Measurements from ENCODE around the gene SREBF2.
"Not testable (repeated sequence)": the region's sequence is repeated elsewhere in the genome, so short reads cannot be mapped to it uniquely, and the experiment has no call there.

SREBF2 gene

DNA sequence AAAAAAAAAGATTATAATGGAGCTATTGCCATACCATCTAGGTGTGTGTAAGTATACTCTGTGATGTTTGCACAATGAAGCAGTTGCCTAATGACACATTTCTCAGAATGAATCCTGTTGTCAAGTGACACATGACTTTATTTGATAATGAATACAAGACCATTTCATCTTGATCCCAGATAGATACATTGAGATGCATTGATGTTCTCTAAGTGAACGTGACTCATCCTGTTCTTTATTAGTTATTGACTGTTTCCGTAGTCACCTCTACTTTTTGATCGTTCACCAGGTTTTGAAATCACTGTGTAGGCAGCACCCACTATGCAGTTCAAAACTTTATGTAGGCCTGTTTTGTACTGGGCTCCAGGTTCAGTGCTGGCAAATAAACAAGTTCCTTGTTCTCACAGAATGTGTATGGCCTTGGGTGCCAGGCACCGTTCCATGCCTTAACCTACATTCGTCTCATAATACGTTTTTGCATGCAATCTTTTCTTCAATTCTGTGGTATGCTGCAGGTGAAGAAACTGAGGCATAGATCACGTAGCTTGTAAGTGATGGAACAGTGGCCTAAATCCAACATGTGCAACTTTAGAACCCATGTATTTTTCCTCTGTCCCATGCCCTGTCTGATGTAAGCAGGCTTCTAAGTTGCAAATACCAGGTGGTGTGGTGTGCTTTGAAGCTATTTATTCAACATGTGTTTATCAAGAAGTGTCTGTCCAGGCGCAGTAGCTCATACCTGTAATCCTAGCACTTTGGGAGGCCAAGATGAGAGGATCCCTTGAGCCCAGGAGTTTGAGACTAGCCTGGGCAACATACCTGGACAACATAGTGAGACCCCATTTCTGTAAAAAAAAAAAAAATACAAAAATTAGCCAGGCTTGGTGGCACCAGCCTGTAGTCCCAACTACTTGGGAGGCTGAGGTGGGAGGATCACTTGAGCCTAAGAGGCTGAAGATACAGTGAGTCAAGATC is 10.4 kb downstream of the SREBF2 start:
- DNase-seq (ENCODE audit: low spot score), result peak; percentile 56

DNA sequence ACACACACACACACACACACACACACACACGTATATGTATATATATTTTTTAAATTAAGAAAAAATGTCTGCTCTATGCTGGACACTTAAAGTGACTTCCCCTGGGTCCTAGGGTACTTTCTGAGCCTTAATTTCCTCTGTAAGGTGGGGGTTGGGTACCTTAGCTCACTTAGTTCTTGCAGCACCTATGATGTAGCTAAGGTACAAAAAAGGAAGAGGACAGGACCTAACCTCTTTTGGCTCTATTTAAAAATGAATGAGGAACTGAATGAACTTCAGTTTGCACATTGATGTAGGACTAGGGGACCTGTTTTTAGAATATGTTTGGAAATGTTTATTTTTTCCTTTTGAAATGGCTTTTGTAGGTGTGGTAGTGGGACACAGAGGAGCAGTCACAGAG is 11.1 kb downstream of the SREBF2 start:
- DNase-seq (ENCODE audit: low spot score), result no peak

DNA sequence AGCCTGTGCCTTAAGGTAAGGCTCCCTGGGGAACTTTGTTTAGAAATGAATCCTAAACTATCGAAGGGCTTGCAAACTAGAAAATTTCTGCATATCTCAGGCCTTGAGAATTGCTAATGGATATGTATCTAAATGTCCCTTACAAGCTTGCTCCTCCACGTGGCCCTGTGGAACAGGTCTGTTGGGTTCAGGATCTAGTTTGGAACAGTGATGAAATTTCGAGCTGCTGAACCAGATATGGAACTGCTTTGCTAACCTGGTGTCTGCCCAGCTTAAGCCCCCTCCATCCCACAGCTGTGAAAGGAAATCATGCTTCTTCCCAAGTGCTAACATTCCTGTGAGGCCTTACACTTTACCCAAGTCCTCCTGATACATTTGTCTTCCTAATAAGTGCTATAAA is 11.6 kb downstream of the SREBF2 start:
- DNase-seq (ENCODE audit: low spot score), result no peak

DNA sequence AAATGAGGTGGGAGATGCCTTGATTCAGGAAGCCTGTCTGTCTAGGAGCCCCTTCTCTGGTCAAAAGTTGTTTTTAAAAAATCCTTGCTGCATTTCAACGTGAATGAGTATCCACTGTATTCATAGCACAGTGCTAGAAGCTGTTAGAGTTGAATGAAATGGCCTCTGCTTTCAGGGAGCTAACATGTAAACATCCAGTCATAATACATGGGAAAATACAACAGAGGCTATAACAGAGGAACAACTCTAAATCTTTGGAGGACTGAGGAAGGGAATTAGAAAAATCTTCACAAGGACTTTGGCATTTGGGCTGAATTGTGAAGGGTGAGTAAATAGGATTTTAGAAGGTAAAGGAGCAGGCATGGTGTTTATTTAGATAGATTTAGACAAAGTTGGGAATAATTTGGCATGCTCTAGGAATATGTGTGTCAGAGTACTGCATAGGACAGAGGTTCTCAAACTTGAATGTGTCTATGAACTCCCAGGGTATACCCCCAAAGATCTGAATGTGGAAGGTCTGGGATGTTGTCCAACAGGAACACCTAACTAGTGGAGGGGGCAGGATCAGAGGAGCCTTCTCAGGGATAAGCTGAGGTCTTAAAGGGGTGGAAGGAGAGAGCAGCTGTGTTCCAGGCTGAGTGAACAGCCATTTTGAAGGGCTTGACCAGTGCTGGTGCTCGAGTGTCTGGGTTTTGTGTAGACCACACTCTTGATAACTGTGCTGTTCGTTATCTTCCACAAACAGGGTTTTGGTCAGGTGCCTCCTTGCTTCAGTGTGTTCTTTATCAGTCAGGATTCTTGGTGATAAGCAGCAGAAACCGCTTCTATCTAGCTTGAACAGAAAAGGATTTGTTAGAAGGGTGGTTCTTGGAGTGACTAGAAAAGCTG is 12.7 kb downstream of the SREBF2 start:
- no peak for DNase-seq (ENCODE audit: low spot score)

DNA sequence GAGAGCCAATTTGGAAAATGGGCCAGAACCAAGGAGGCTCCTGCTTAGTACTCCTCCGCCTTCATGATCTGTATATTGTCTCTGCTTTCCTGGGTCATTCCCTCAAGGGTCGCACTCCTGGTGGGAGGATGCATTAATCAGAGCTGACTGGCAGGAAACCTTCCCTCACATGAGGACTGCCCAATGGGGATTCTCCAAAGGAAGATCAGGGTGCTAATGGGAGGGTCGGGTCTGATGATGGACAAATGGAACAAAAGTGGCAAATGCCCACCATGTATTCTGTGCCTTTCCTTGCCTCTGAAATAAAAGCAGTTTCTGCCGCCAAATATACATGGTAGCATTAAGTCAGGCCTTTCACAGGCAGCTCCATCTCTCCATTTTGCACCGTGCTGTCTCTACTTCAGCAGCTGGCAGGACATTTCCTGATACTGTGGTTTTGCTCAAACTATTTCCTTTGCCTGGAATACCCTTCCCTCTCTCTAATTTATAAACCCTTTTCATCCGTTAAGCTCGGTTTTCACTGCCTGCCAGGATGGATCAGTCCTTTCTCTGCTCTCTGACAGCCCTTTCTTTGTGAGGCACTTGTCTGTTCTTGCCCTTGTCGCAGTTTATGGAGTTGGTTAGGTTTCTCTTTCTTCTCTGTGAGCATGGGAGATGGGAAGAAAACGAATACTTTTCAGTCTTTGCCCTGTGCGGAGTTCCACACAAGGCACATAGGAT is 13.5 kb downstream of the SREBF2 start:
- DNase-seq (ENCODE audit: low spot score), result no peak

DNA sequence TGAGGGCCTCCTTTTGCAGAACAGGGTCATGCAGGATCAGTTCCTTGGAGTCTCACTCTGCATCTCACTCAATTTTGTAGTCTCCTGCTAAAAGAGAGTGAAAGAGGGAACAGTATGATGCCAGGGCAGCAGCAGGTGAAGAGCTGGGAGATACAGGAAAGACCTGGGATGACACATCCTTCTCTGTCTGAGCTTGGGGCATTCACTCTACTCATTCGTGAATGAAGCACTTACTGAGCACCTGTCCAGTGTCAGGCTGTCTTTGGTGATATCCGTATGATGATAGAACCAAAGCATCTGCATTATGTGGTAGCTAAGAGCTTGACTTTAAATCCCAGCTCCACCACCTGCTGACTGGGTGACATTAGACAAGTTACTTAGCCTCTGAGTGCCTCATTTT is 14.4 kb downstream of the SREBF2 start:
- no peak for DNase-seq (ENCODE audit: low spot score)

DNA sequence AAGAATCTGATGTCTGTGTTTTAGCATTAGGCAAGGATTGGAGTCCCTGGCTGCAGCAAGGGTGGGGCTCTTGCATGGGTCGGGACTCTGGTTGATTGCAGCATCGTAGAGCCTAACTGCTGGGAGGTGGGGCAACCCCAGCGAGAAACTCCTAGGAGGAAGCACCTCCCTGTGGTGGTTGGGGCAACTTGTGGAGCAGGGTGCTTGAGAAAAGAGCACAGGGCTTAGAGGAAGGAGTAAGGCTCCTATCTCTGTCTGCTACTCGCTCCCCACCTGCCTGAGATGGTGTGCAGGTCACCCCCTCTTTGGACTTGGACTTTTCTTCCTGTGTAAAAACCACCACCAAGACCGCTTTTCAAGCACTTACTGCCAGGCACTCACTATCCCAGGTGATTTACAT is 15.6 kb downstream of the SREBF2 start:
- DNase-seq (ENCODE audit: low spot score), result no peak

DNA sequence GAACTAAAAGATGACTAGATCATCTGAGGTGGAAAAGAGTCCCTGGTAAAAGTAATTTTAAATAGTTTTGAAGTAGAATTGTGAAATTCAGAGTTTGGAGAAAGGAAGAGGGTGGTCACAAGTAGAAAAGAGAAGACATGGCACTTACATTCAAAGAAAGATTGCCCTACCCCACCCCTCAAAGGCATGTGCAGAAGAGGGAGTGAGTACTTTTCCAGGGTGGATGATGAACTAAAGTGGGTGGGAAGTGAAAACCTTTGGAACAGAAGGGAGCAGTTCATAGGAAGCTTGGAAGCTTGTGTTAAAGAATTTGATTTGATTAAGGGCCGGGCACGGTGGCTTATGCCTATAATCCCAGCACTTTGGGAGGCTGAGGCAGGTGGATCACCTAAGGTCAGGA is 23.6 kb downstream of the SREBF2 start:
- no peak for DNase-seq (ENCODE audit: low spot score)

DNA sequence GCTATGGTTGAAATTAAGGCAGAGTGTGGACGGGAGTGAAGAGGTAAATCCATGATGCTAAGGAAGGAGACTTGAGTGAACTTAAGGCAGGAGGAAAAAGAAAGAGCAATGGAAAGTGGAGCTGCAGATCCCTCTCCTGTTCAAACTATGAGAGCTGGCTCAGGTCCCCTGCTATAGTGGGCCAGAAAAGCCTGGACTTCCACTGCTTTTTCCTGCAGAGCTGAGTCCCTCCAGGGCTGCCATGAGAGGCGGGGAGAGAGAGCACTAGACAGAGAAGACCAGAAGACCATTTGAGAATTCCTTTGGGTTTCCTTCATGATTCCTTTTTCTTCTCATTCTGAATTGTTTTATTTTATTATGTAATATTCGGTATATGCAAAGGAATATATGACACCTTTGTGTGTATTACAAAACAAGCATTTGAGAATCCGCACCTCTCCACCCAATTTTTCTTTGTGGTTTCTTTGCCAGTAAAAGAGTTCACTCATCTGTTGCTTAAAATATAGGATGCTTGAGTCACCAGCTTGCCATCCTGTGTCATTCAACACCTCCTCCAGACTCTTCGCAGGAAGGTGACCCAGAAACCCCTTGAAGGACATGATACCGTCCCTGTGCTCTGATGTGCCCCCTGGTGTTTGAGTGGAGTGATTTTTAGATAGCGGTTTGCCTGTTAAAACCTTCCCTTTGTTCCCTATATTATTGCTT is 24.4 kb downstream of the SREBF2 start:
- DNase-seq (ENCODE audit: low spot score), result peak; percentile 86

DNA sequence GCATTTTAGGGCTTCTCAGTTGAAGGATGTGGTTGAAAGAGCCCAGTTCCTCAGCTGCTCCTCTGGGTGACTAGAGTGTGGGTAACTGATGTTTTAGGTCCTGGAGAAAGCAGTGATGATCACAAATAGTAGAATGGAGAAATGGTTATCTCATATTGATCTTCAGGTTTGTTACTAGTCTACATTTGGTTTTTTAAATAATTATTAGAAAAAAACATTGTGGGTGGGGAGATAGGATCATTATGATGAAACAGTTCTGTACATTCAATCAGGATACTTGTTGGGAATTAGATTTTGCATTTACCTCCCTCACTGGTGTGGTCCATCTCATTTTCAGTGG is 24.9 kb downstream of the SREBF2 start:
- no peak for DNase-seq (ENCODE audit: low spot score)

DNA sequence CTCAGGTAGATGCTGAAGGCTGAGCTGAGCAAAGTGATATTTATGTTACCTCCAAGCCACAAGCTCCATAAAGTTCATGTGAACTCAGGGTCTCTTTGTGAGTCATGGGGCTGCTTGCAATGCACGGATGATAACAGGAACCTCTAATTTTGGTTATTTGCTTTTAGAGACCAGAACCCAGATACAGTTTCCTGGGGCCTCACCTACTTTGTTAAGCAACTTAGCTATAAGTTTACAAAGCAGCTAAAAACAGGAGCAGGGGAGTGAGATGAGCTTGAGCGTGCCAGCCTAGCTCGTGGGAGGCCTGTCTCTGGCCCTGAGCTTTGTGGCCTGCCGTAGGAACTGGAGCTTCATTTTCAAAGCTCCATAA is 29.2 kb downstream of the SREBF2 start:
- peak; percentile 83 for DNase-seq (ENCODE audit: low spot score)

DNA sequence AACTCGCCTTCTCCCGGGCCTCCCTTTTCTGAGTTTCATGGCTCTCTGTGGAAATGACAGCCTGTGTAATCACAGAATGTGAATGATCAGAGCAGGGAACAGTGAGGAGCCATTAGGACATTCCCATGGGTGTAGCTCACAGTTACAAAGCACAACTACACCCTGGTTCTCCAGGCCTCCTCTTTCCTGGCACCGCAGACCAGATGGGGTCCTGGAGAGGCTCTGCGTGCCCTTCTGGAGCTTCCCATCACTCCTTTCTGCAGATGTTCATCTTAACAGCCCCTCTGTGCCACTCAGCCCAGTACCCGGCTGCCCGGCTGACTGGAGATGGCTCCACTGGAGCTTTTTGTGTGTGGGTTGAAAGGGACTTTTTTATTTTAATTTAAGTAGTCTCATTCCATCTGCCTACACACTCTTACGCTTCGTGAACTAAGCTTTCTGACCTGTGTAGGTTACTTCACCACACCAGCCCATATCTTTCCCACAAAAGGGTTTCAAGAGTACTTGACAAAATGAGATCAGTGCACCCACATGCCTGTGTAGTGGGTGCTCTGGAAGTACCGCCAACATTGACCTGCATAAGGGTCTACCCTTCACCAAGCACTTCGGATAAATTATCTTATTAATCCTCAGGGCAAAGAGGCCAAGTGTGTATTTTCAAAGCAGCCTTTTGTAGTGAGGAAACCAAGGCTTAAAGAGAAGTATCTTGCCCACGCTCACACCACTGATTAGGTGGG is 29.8 kb downstream of the SREBF2 start:
- peak; percentile 6 for DNase-seq (ENCODE audit: low spot score)

DNA sequence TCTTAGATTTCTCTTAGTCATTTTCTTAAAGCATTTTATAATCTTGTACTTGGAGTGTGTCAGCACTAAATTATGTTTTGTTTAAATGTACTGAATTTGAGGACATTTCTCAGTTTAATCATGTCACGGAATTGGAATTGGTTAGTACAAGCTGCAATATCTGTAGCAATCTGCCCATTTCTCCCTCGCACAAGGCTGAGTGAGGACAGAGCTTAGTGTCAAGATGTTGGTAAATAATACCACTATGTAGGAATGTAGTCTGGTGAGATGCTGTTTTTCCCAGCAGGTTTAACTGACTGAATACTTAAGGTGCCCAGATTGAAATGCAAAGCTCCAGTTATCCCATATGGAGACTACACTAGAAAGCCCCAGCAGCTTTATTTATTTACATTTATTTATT is 30.6 kb downstream of the SREBF2 start:
- DNase-seq (ENCODE audit: low spot score), result no peak

DNA sequence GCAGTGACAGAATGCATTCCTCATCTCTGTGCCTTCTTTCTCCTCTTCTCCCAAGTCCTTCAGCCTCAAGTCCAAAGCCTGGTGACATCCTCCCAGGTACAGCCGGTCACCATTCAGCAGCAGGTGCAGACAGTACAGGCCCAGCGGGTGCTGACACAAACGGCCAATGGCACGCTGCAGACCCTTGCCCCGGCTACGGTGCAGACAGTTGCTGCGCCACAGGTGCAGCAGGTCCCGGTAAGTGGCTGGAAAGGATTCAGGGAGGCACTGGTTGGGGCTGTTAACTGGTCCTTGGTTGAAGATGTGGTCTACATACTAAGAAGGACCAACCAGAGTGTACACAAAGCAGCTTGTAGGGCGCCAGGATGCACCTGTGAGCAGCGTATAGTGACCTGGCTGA is 35.7 kb downstream of the SREBF2 start:
- DNase-seq (ENCODE audit: low spot score), result no peak

DNA sequence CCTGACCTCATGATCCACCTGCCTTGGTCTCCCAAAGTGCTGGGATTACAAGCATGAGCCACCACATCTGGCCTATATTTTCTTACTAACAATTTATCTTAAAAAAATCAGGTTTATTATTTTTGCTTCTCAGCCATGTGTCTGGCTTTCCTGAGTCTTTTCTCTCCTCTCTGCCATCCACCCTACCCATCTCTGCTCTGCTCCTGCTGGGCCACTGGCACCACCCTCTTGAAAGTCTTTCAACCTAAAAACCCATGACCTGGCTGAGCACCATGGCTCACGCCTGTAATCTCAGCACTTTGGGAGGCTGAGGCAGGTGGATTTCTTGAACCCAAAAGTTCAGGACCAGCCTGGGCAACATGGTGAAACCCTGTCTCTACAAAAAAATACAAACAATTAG is 37.2 kb downstream of the SREBF2 start:
- not testable (repeated sequence) for DNase-seq (ENCODE audit: low spot score)

DNA sequence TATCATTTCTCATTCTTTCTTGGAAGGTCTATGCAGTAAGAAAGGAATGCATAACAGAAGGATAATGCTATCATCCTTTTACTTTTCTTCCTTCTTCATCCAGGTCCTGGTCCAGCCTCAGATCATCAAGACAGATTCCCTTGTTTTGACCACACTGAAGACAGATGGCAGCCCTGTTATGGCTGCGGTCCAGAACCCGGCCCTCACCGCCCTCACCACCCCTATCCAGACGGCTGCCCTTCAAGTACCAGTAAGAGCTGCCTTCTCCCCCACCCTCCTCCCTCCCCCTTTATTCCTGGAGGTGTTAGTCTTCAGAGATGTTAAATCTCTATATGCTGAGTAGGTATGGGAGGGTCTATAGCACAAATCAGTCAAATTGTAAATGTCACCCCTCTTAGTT is 37.9 kb downstream of the SREBF2 start:
- no peak for DNase-seq (ENCODE audit: low spot score)

DNA sequence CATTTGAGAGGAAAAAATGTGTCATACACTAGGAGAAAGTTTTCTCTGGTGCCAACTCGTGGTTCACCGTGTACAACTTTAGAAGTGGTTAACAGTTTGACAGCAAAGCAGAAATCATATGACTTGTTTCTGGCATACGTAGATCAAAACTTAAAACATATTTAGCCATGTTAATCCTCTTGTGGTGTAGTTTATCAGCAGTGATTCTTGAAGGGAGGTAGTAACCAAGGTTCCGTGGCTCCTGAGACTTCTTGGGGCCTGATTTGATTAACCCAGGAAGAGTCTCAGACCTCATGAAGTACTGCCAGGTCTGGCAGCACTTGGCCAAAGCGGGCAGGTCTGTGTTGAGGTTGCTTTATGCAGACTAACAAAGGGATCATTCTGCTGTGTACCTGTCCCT is 40.5 kb downstream of the SREBF2 start:
- peak; percentile 55 for DNase-seq (ENCODE audit: low spot score)

DNA sequence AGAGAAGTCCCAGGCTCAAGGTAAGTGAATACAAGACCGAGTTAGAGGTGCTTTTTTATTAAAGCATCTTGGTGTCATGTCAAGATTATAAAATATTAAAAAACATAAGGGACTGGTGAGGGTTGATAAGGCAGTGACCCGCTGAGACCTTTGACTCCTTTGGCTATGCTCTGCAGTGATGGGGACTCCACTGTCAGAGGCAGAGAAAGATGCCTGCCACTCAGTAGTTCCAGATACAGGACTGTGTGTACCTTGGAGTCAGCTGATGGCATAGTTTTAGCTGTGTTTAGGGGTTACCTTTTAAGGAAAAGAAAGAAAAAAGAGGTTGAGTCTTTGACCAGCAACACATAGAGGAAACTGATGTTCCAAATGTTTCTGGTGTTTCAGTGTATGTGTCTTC is 41.2 kb downstream of the SREBF2 start:
- DNase-seq (ENCODE audit: low spot score), result no peak

DNA sequence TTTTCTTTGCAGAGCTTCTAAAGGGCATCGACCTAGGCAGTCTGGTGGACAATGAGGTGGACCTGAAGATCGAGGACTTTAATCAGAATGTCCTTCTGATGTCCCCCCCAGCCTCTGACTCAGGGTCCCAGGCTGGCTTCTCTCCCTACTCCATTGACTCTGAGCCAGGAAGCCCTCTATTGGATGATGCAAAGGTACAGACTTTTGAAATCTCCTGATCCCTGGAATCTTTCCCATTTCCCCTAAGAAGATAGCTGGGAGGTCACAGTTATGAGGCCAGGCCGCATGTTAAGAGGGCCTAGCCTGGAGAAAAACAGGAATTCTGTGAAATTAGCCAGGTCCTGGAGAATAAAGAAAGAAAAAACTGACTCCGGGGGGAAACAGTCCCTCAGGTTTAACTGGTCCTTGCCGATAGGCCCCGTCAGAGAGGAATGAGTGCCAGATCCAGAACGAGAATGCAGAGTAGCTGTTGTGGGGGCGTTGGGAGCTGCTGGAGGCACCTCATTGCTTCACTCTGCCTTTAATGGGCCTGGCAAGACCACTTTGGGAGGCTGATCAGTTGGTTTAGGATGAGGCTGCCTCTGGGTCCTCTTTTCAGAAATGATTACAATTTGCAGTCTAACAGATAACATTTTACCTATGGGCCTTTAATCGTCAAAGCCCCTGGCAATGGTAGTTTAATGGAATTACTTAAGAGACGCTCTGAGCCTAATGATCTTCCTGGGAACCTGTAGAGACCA is 42.8 kb downstream of the SREBF2 start:
- no peak for DNase-seq (ENCODE audit: low spot score)

DNA sequence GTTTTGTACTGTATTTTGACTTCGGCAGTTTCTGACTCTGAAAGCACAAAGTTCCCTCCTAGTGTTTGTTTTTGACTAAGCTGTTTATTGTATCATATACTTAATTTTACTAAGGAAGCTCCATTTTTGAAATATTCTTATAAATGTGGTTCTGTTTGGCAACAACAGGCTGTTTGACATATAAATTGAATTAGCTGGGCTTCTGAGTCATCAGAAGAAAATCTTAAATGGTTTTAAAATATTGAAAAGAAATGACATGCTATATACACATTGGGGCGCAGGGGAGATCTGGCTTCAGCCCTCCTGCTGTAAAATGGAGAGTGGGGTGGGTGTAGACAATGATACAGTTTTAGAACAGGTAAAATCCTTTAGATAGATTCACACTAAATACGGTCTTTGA is 43.4 kb downstream of the SREBF2 start:
- no peak for DNase-seq (ENCODE audit: low spot score)
